Measurements from ENCODE around the gene THAP5.

DNA sequence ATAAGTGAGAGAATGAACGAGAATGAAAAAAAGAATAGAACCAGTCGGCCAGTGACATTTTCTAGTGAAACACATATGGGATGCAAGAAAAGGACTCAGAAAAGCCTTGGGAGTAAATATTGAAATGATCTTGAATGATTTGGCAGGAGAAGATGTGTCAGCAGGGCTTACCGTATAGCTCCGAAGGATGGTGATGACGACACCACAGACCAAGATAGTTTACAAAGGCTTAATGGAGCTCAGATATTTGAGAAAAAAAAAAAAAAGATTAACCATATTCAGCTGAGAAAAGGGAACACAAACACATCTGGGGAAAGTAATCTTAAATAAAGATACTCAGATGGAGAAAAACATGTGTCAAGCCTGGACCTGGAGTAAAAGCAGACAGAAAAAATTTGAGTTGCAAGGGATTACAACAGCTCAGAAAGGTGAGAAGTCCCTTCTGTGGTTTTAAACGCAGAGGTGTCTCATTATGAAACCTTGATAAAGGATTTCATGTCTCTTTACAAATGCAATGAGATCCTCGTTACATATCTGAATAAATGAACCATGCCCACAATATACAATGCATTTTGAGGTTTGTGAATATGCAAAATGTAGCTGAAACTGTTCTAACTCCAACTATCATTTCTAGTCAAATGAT is 36.2 kb upstream of the THAP5 start:
- TF ChIP-seq, protein P1, sequence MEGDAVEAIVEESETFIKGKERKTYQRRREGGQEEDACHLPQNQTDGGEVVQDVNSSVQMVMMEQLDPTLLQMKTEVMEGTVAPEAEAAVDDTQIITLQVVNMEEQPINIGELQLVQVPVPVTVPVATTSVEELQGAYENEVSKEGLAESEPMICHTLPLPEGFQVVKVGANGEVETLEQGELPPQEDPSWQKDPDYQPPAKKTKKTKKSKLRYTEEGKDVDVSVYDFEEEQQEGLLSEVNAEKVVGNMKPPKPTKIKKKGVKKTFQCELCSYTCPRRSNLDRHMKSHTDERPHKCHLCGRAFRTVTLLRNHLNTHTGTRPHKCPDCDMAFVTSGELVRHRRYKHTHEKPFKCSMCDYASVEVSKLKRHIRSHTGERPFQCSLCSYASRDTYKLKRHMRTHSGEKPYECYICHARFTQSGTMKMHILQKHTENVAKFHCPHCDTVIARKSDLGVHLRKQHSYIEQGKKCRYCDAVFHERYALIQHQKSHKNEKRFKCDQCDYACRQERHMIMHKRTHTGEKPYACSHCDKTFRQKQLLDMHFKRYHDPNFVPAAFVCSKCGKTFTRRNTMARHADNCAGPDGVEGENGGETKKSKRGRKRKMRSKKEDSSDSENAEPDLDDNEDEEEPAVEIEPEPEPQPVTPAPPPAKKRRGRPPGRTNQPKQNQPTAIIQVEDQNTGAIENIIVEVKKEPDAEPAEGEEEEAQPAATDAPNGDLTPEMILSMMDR (IDR thresholded peaks at IDR 0.05; ENCODE audit: low read depth, low read length, missing input control): no peak
- TF ChIP-seq RAD21 (IDR thresholded peaks at IDR 0.05): no peak
- no peak for TF ChIP-seq JUND (IDR thresholded peaks at IDR 0.05)
- TF ChIP-seq YY1 (IDR thresholded peaks at IDR 0.05): no peak
- TF ChIP-seq MAX (IDR thresholded peaks at IDR 0.05): no peak
- TF ChIP-seq GABPA (IDR thresholded peaks at IDR 0.05 in 1 of 2, conservative IDR thresholded peaks at IDR 0.05 in 1 of 2): no peak
- TF ChIP-seq SP1 (IDR thresholded peaks at IDR 0.05): no peak
- TF ChIP-seq ZBTB33 (IDR thresholded peaks at IDR 0.05): no peak
- no peak for TF ChIP-seq REST (IDR thresholded peaks at IDR 0.05)
- TF ChIP-seq EGR1 (IDR thresholded peaks at IDR 0.05; ENCODE audit: low read depth in 2 of 2): no peak
- TF ChIP-seq HNF4A (conservative IDR thresholded peaks at IDR 0.05): no peak
- no peak for TF ChIP-seq TAF1 (conservative IDR thresholded peaks at IDR 0.05)
- TF ChIP-seq, protein P2, sequence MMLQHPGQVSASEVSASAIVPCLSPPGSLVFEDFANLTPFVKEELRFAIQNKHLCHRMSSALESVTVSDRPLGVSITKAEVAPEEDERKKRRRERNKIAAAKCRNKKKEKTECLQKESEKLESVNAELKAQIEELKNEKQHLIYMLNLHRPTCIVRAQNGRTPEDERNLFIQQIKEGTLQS (IDR thresholded peaks at IDR 0.05): no peak
